Measurements from ENCODE around the gene ATP8A2.
"Not testable (repeated sequence)": the region's sequence is repeated elsewhere in the genome, so short reads cannot be mapped to it uniquely, and the experiment has no call there.

Gene ATP8A2

DNA sequence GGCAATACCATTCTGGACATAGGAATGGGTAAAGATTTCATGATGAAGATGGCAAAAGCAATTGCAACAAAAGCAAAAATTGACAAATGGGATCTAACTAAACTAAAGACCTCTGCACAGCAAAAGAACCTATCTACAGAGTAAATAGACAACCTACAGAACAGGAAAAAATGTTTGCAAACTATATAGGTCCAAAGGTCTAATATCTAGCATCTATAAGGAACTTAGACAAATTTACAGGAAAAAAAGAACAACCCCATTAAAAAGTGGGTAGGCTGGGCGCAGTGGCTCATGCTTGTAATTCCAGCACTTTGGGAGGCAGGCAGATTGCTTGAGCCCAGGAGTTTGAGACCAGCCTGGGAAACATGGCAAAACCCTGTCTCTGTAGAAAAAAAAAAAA lies 418.4 kb downstream of the ATP8A2 start:
- not testable (repeated sequence) for H3K36me3 Mint-ChIP-seq; DNase-seq (ENCODE audit: low spot score in 2 of 2); H3K4me3 Mint-ChIP-seq; H3K9me3 Mint-ChIP-seq; H3K27ac Mint-ChIP-seq; H3K4me1 Mint-ChIP-seq; ATAC-seq

DNA sequence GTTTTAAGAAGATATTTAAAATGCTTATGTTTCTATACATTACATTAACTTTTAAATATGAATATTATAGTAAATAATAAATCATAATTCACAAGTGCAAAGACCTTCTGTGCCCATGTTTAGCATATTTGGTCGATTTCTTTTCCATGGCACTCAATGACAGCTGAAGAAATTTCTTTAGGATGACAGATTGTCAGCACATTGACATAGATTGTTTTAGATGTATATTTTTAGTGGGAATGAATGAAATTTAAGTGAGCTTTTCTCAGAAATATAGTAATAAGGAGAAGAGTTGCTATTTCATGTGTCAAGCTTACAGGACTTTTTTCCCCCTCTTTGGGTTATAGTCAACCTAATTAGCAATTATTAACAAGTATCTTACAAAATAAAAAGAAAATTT lies 423.5 kb downstream of the ATP8A2 start:
- H3K27ac Mint-ChIP-seq, result no peak overlapping the region
- no peak overlapping the region for H3K4me3 Mint-ChIP-seq
- ATAC-seq (no peak), DNase-seq (ENCODE audit: low spot score in 2 of 2) (no peak)
- no peaks in the 10 kb centered on the region for H3K36me3 Mint-ChIP-seq
- no peaks in the 10 kb centered on the region for H3K4me1 Mint-ChIP-seq
- no peaks in the 10 kb centered on the region for H3K9me3 Mint-ChIP-seq

DNA sequence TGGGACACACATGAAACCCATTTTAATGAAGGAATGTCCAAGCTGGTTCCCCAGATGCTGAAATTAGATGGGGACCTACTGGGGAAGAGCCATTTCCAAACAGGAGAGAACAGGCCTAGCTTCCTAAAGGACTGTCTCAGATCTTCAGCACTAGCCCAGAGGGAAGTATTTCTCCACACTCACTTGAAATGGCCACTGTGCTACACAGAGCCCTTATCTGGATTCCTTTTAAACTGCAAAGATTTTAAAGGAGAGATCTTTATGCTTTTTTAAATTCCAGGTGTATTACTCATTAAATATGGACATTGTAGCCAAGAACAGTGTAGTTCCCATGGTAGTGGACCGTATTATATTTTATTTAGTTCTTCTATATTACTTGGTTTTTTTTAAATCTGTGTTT lies 424.7 kb downstream of the ATP8A2 start:
- Mint-ChIP-seq H3K27ac (no peak overlapping the region), H3K36me3 (no peaks in the 10 kb centered on the region), H3K9me3 (no peaks in the 10 kb centered on the region), H3K4me3 (no peak overlapping the region), H3K4me1 (no peaks in the 10 kb centered on the region)
- DNase-seq (ENCODE audit: low spot score in 2 of 2) (no peak), ATAC-seq (no peak)

DNA sequence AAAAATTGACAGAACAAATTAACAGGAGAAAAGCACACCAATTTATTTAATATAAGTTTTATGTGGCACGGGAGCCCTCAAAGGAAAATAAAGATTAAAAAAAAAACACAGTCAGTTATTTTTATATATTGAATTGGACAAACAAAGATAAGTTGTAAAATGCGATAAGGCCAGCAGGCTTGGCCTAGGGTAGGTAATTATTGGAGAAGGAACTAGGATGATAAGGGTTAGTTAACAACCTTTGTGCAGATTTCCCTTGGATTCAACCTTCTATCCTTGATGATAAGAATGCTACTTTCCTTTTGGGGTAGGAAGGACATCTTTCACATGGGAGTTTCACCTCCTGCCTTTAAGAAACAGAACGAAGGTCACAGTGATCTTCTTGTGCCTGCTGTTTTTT lies 427.2 kb downstream of the ATP8A2 start:
- no peaks in the 10 kb centered on the region for H3K36me3 Mint-ChIP-seq

DNA sequence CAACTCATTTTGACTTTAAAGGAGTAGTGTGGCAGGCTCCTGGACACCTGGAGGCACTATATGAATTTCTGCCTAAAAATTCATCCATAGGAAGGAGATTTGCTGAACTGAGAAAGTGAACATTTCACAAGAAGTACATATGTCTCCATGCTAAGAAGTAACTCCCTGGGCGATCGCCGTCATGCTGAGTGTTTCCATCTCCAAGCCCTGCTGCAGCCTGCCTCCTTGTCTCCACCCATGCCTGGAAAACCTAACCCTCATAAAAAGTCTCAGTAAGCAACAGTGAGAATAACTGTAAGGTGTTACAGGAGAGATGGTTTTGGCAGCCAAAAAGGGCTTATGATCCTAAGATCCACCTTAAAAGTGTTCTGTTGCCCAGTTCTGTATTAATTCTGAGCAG lies 428.7 kb downstream of the ATP8A2 start:
- H3K9me3 Mint-ChIP-seq, result no peaks in the 10 kb centered on the region
- no peak for ATAC-seq
- no peak for DNase-seq (ENCODE audit: low spot score in 2 of 2)
- H3K4me3 Mint-ChIP-seq, result no peak overlapping the region
- no peaks in the 10 kb centered on the region for H3K36me3 Mint-ChIP-seq
- no peaks in the 10 kb centered on the region for H3K4me1 Mint-ChIP-seq
- no peak overlapping the region for H3K27ac Mint-ChIP-seq

More for the DNA sequence above, 427.2 kb downstream of the ATP8A2 start:
- ATAC-seq (no peak), DNase-seq (ENCODE audit: low spot score in 2 of 2) (no peak)
- no peak overlapping the region for H3K27ac Mint-ChIP-seq
- no peak overlapping the region for H3K4me3 Mint-ChIP-seq
- H3K4me1 Mint-ChIP-seq, result no peaks in the 10 kb centered on the region
- H3K9me3 Mint-ChIP-seq, result no peaks in the 10 kb centered on the region

DNA sequence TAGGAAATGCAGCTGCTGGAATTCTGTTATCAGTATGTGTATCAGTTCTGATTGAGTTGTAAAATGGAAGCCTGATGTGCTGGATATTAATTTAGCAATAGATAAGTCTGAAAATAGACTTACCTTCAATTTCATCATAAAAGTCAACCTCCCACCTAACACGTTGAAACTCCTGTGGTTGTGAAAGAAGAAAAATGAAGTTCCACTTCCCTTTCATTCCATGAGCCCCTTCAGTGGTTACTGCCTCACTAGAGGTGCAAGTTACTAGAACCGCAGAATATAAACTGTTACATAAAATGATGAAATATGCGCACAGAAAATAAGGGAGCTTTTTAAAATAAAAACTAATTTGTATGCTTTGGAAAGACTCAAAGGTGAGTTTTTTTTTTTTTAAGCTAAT lies 430.8 kb downstream of the ATP8A2 start:
- ATAC-seq, result no peak

DNA sequence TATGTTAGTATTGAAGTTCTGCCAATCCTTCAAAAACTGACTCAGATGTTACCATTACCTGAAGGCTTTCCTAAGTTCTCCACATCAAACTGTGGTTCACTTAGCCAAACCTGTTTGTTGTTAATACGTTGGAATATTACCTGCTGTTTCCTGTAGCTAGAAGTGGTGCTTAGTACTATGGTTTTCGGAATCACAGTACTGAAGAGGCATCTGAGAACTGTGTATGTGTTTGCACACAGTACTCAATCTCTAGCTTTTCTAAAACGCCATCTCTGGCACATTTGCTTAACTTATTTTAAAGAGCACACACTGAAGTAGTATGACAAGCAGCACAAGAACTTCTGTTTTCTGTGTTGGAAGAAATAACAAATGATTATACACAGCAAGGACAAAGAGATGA lies 431.9 kb downstream of the ATP8A2 start:
- ATAC-seq (no peak), DNase-seq (ENCODE audit: low spot score in 2 of 2) (no peak)
- Mint-ChIP-seq H3K4me1 (no peaks in the 10 kb centered on the region), H3K9me3 (no peaks in the 10 kb centered on the region), H3K36me3 (no peaks in the 10 kb centered on the region), H3K4me3 (no peak overlapping the region), H3K27ac (no peak overlapping the region)

More for the DNA sequence above, 430.8 kb downstream of the ATP8A2 start:
- Mint-ChIP-seq H3K4me1 (no peaks in the 10 kb centered on the region), H3K27ac (no peak overlapping the region), H3K36me3 (no peaks in the 10 kb centered on the region), H3K9me3 (no peaks in the 10 kb centered on the region), H3K4me3 (no peak overlapping the region)
- DNase-seq (ENCODE audit: low spot score in 2 of 2), result no peak

DNA sequence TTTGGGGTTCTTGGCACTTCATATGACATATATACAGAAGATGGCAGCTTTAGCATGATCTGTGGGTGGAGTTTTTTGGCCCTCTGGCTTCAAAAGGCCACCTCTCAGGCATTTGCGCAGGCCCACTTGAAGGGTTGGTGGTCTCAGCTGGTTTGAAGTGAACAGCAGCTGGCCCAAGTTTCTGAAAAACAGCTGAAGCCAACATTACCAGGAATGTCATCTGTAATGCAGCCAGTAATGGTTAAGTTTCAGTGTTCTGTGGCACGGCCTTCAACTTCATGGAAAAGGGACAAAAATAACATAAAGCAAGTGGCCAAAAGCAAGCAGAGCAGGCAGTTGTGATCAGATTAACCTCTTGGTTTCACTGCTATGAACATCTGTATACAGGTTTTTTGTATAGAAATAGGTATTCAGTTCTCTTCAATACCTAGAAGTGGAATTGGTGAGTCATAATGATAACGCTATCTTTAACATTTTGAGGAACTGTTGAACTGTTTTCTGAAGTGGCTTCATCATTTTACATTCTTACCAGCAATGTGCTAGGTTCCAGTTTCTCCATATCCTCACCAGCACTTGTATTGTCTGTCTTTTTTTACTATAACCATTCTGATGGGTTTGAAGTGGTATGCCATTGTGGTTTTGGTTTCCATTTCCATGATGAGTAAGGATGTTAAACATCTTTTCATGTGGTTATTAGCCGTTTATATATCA lies 434.6 kb downstream of the ATP8A2 start:
- peak; percentile 69 for ATAC-seq
- H3K27ac Mint-ChIP-seq, result no peak overlapping the region
- no peaks in the 10 kb centered on the region for H3K36me3 Mint-ChIP-seq
- H3K4me1 Mint-ChIP-seq, result no peaks in the 10 kb centered on the region
- no peak for DNase-seq (ENCODE audit: low spot score in 2 of 2)
- no peak overlapping the region for H3K4me3 Mint-ChIP-seq
- H3K9me3 Mint-ChIP-seq, result no peaks in the 10 kb centered on the region

DNA sequence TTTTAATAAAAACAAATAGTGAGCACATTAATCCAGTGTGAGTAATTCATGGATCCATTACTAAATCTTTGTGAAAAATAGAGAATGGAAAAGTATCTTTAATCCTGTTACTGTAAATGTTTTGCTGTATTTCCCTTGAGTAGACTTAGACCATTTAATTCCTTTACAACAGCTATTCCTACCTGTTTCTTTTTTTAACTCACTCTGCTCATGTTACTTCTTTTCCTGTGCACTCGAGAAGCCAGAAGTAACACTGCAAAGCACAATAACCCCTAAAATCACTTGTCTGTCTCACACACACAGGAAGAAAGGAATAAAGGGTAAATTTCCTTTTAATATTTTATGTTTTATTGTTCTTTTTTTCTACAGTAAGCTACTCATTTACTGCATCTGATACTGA lies 435.8 kb downstream of the ATP8A2 start:
- Mint-ChIP-seq H3K9me3 (peaks cover 5% of the 10 kb centered on the region), H3K27ac (no peak overlapping the region), H3K36me3 (no peaks in the 10 kb centered on the region), H3K4me1 (no peaks in the 10 kb centered on the region), H3K4me3 (no peak overlapping the region)
- ATAC-seq (no peak), DNase-seq (ENCODE audit: low spot score in 2 of 2) (no peak)

DNA sequence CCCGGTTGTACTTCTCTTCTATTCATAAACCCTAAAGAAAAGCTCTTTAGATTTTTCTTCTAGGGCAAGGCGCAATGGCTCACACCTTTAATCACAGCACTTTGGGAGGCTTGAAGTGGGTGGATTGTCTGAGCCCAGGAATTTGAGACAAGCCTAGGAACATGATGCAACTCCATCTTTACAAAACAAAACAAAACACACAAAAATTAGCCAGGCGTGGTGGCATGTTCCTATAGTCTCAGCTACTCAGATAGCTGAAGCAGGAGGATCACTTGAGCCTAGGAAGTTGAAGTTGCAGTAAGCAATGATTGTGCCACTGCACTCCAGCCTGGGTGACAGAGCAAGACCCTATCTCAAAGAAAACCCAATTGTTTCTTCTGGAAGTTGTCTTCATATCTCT lies 439.7 kb downstream of the ATP8A2 start:
- ATAC-seq, result no peak
- H3K36me3 Mint-ChIP-seq, result no peaks in the 10 kb centered on the region
- DNase-seq (ENCODE audit: low spot score in 2 of 2), result no peak
- H3K4me3 Mint-ChIP-seq, result no peak overlapping the region
- no peaks in the 10 kb centered on the region for H3K4me1 Mint-ChIP-seq
- no peak overlapping the region for H3K27ac Mint-ChIP-seq
- peaks cover 5% of the 10 kb centered on the region for H3K9me3 Mint-ChIP-seq

DNA sequence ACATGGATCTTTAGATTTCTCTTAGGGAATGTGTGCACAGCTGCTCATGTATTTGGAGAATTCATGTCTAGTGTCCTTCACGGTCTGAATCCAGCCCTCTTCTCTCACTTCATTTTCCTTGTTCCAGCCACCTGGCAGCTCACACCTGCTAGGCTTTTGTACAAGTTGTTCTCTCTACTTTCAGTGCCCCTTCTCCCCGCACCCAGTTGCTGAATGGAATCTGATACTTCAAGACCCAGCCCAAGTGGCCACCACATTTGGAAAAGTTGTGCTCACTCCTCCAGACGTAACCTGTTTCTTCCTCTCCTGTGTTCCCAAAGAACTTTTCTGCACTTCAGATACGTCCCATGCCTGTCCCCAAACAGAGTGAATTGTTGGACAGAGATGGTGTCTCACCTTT lies 444.5 kb downstream of the ATP8A2 start:
- ATAC-seq, result no peak
- DNase-seq (ENCODE audit: low spot score in 2 of 2), result no peak

DNA sequence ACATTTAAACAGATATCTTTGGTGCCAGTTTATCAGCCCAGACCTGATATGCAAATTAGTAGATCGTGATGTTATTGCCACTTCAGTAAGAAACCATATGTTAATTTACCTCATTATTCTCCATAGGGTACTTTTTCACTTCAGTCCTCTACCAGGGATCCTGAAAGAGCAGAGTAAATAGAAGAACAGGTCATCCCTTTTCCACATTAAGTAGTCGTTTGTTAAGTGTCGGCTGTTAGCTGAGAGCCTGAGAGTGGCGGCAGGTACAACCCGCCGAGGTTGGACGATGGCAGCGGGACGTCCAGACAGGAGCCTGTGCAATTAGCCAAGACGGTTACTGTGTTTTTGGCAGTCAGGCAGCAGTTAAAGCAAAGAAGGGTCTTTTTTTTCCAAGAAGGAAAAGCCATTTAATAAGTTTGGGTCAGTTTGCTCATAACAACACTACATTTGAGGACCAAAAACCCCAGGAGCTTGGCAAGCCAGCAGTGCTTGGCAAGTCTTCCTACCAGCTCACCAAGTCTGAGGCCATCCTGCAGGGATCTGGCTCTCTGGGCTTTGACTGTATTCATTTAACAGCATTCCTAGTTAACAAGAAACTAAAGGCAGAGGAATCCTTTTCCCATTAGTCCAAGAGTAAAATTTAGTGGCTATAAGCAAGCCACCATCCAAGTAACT lies 448.2 kb downstream of the ATP8A2 start:
- Mint-ChIP-seq H3K36me3 (no peaks in the 10 kb centered on the region), H3K27ac (no peak overlapping the region), H3K4me3 (no peak overlapping the region), H3K9me3 (peaks cover 4% of the 10 kb centered on the region), H3K4me1 (no peaks in the 10 kb centered on the region)
- no peak for DNase-seq (ENCODE audit: low spot score in 2 of 2)
- no peak for ATAC-seq

More for the DNA sequence above, 444.5 kb downstream of the ATP8A2 start:
- Mint-ChIP-seq H3K9me3 (peaks cover 5% of the 10 kb centered on the region), H3K4me1 (no peaks in the 10 kb centered on the region), H3K36me3 (no peaks in the 10 kb centered on the region), H3K27ac (no peak overlapping the region), H3K4me3 (no peak overlapping the region)

DNA sequence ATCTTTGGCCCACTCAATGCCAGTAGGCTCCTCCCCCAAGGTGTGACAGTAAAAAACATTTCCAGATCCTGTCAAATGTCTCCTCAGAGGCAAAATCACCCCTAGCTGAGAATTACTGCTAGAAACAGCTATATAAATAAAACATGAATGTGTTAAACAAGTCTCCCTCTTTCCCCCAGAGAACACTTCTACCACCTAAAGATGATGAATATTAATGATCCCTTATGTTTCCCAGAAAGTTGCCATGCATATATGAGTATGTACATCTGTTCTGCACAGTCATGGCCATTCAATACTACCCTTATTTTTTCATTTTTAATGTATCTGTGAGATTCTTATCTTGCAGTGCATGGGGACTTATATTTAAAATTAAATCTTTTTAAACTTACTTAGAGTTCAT lies 450.0 kb downstream of the ATP8A2 start:
- Mint-ChIP-seq H3K27ac (no peak overlapping the region), H3K4me1 (no peaks in the 10 kb centered on the region), H3K9me3 (peaks cover 4% of the 10 kb centered on the region), H3K36me3 (no peaks in the 10 kb centered on the region), H3K4me3 (no peak overlapping the region)
- DNase-seq (ENCODE audit: low spot score in 2 of 2), result no peak
- ATAC-seq, result no peak

DNA sequence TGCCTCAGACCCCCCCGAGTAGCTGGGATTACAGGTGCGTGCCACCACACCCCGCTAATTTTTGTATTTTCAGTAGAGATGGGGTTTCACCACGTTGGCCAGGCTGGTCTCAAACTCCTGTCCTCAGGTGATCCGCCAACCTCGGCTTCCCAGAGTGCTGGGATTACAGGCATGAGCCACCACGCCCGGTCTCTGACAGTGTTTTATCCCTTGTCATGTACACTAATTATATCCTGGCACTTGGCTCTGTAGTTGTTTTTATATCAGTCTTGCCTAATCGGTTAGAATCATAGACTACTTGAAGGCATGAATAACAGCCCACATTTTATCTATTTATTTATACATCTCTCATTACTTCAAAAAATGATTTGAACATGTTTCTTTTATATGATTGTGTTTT lies 455.4 kb downstream of the ATP8A2 start:
- not testable (repeated sequence) for H3K4me1 Mint-ChIP-seq; ATAC-seq; H3K9me3 Mint-ChIP-seq; H3K36me3 Mint-ChIP-seq; H3K4me3 Mint-ChIP-seq; DNase-seq (ENCODE audit: low spot score in 2 of 2); H3K27ac Mint-ChIP-seq

DNA sequence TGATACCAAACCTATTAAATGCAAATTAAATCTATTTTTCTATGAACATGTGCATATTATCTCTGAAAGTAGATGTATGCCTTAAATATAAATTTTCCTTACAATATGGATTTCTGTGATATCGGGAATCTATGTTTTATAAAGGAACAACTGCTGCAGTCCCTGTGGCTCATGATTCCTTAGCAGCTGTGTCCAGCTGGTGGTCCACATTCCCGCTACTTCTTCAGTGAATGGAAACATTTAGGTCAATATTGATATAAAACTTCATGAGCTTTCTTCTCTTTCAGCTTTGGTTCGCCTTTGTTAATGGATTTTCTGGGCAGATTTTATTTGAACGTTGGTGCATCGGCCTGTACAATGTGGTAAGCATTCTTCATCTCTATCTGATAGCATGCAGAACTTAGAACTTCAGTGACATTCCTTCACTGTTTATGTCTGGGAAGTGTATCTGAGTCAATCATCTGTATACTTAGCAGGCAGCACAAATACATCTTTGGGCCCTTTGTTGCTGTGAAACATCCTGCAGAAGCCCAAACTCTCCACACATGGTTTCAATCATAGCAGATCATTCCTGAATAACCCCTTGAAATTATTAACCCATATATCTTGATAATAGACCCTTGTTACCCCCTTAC lies 456.2 kb downstream of the ATP8A2 start:
- no peak overlapping the region for H3K27ac Mint-ChIP-seq

DNA sequence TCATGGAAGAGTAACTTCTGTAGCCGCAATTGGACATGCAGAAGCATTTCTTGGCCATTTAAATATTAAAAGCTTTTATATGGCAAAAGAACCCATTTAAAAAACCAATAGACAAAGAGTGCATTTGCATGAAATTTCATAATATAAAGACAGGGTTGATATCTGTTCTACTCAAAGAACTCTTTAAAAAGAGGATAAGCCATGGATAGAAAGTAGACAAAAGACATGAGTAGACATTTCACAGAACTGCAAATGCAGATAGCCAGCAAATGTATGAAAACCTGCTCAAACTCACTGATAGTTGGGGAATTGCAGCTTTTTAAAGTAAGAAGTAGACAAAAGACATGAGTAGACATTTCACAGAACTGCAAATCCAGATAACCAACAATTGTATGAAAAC lies 462.0 kb downstream of the ATP8A2 start:
- no peaks in the 10 kb centered on the region for H3K9me3 Mint-ChIP-seq
- H3K4me3 Mint-ChIP-seq, result no peak overlapping the region
- H3K36me3 Mint-ChIP-seq, result no peaks in the 10 kb centered on the region
- no peak for ATAC-seq
- no peaks in the 10 kb centered on the region for H3K4me1 Mint-ChIP-seq
- no peak overlapping the region for H3K27ac Mint-ChIP-seq
- DNase-seq (ENCODE audit: low spot score in 2 of 2), result no peak

More for the DNA sequence above, 456.2 kb downstream of the ATP8A2 start:
- Mint-ChIP-seq H3K4me1 (no peaks in the 10 kb centered on the region), H3K9me3 (peaks cover 4% of the 10 kb centered on the region), H3K36me3 (no peaks in the 10 kb centered on the region), H3K4me3 (no peak overlapping the region)
- ATAC-seq, result no peak
- no peak for DNase-seq (ENCODE audit: low spot score in 2 of 2)

Data from stimulated activated effector memory CD8-positive, alpha-beta T cell treated with anti-CD3 and anti-CD28 coated beads, Interleukin-12 subunit alpha, Interleukin-12 subunit beta, amount 100 ng/mL, for 72 hours (primary cell).